Loucy (cell line): ENCODE data around the gene MOV10L1.

ENCODE experiments used
- CTCF ChIP-seq: fragments of 200-600 bp; sonication (generic); conservative IDR thresholded peaks from 2 replicates; pipeline ENCODE4 v1.5.1; 2014; ENCODE audit warnings: mild to moderate bottlenecking, antibody characterized with exemption, low read length
- EZH2phosphoT487 ChIP-seq: fragments of 200-600 bp; IDR thresholded peaks from 2 replicates; pipeline ENCODE4 v1.6.1; 2018; ENCODE audit warnings: antibody characterized with exemption, mild to moderate bottlenecking, moderate library complexity, borderline replicate concordance

- TF ChIP-seq CTCF (no peak), EZH2phosphoT487 (no peak)
These were observed 92.6 kb downstream of the MOV10L1 start for GRCh38 chr22:50182176-50183081.
